Measurements from ENCODE around the gene TMEM81.

TMEM81 gene, protein sequence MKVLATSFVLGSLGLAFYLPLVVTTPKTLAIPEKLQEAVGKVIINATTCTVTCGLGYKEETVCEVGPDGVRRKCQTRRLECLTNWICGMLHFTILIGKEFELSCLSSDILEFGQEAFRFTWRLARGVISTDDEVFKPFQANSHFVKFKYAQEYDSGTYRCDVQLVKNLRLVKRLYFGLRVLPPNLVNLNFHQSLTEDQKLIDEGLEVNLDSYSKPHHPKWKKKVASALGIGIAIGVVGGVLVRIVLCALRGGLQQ

DNA sequence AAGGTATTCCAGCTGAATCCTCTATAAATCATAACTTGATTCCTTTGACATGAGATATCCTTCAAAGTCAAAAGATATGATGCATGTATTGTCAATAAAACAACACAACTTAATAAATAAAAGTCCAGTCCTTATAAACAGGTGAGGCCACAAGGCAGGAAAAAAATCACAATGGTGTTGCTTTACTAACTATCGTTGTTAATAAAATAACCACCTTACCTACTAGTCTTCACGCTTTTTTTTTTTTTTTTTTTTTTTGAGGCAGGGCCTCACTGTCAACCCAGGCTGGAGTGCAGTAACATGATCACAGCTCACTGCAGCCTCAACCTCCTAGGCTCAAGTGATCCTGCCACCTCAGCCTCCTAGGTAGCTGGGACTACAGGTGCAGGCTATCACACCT, at the start of gene TMEM81:
TMEM81 (minus strand) TSS at position 101 of the 400 bp plus-strand sequence. CDS start 140 bp downstream, outside the sequence.
- no peak within 1 kb of the TSS for H3K4me3 ChIP-seq (ENCODE audit: low read depth, low read length)
- DNase-seq (ENCODE audit: low read depth): no peak

DNA sequence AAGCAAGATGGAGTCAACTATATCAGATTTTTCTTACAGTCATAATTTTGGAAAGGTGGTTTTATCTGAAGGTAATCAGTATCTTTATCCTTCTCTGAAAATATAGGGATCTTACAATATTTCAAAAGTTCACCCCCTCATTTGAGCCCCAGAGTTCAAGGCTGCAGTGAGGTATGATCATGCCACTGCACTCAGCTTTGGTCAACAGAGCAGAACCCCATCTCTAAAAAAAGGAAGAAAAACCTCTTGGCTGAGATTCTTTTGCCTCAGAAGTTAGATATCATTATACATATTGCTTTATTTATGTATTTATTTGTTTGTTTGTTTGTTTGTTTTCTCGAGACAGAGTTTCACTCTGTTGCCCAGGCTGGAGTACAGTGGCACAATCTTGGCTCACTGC, 49.0 kb upstream of the TMEM81 start:
- TF ChIP-seq, protein P1, sequence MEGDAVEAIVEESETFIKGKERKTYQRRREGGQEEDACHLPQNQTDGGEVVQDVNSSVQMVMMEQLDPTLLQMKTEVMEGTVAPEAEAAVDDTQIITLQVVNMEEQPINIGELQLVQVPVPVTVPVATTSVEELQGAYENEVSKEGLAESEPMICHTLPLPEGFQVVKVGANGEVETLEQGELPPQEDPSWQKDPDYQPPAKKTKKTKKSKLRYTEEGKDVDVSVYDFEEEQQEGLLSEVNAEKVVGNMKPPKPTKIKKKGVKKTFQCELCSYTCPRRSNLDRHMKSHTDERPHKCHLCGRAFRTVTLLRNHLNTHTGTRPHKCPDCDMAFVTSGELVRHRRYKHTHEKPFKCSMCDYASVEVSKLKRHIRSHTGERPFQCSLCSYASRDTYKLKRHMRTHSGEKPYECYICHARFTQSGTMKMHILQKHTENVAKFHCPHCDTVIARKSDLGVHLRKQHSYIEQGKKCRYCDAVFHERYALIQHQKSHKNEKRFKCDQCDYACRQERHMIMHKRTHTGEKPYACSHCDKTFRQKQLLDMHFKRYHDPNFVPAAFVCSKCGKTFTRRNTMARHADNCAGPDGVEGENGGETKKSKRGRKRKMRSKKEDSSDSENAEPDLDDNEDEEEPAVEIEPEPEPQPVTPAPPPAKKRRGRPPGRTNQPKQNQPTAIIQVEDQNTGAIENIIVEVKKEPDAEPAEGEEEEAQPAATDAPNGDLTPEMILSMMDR (IDR thresholded peaks at IDR 0.05; ENCODE audit: insufficient read depth, low read depth, low read length, missing control alignments): no peak

More for the DNA sequence above, at the start of gene TMEM81:
- TF ChIP-seq, protein P1 (IDR thresholded peaks at IDR 0.05; ENCODE audit: insufficient read depth, low read depth, low read length, missing control alignments): no peak

DNA sequence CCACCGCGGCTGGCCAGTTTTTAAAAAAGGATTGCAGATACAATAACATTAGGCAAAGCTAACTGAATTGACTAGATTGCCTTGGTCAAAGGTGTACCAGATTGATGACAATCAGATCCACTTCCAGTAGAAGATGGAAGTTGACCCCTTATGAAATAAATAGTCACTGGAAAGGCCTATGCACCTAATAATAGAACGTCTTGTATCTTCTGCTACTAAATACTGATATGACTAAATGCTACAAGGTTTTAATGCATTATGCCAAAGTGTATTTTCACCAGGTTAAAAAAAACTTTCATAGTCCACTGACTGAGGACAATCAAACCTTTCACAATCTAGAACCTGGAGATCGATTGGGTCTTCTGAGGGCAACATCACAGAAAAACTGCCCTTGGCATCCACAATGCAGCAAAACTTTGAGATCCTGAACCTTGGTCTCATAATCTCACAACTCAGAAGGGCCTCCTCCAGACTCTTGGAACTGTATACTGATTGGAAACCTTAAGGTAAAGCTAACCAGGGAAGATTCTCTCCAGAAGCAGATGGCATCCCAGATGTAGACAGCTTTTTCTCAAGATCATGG, 45.3 kb upstream of the TMEM81 start:
- DNase-seq (ENCODE audit: low read depth): no peak
- H3K4me3 ChIP-seq (ENCODE audit: low read depth, low read length): no peak overlapping the region
- TF ChIP-seq, protein P1 (IDR thresholded peaks at IDR 0.05; ENCODE audit: insufficient read depth, low read depth, low read length, missing control alignments): no peak

More for the DNA sequence above, 49.0 kb upstream of the TMEM81 start:
- no peak for DNase-seq (ENCODE audit: low read depth)
- H3K4me3 ChIP-seq (ENCODE audit: low read depth, low read length): no peak overlapping the region

DNA sequence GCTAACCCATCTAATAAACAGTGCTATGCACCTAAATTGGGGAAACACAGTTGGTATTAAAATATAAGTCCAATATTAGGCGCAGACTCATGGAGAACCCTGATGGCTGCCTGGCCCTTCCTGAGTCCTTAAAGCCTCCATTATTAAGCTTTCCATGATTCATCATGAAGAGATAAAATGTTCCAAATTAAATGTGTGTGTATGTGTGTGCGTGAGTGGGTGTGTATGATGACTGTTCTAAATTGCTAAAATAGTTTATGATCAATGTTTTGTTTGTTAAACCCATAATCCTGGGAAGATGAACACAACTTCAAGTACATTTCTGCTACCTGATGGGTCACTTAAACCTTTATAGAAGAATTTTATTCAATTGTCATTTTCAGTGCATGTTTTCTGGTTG, 43.8 kb upstream of the TMEM81 start:
- TF ChIP-seq, protein P1 (IDR thresholded peaks at IDR 0.05; ENCODE audit: insufficient read depth, low read depth, low read length, missing control alignments): no peak
- no peak overlapping the region for H3K4me3 ChIP-seq (ENCODE audit: low read depth, low read length)
- DNase-seq (ENCODE audit: low read depth): no peak

DNA sequence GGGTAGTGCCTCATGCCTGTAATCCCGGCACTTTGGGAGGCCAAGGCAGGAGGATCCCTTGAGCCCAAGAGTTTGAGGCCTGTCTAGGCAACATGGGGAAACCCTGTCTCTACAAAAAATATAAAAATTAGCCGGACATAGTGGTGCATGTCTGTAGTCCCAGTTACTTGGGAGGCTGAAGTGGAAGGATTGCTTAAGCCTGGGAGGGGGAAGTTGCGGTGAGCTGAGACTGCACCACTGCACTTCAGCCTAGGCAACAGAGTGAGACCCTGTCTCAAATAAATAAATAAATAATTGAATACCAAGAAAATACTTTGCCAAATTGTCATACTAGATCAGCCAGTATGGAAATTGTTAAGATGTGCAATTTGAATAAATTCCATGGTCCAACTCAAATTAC, 43.4 kb upstream of the TMEM81 start:
- no peak overlapping the region for H3K4me3 ChIP-seq (ENCODE audit: low read depth, low read length)
- TF ChIP-seq, protein P1 (IDR thresholded peaks at IDR 0.05; ENCODE audit: insufficient read depth, low read depth, low read length, missing control alignments): no peak
- DNase-seq (ENCODE audit: low read depth): no peak

DNA sequence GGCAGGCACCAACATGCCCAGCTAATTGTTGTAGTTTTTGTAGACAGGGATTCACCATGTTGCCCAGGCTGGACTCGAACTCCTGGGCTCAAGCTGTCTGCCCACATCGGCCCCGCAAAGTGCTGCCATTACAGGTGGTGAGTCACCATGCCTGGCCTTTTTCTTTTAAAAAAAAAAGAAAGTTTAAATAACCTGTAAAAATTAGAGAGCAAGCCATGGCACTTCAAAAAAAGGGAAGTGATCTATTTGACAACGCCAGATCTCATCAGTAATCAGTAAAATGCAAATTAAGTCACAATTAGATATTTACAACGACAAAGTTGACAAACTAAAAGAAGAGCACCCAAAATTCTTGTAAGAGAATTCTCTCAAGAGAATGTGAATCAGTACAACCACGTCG, 40.5 kb upstream of the TMEM81 start:
- H3K4me3 ChIP-seq (ENCODE audit: low read depth, low read length): no peak overlapping the region
- TF ChIP-seq, protein P1 (IDR thresholded peaks at IDR 0.05; ENCODE audit: insufficient read depth, low read depth, low read length, missing control alignments): no peak
- peak; percentile 45 for DNase-seq (ENCODE audit: low read depth)
